ENCODE measurements around the gene GINM1. TPM values are rescaled to one million over a fixed set of nuclear protein-coding genes. Genes with fewer than 3 reads are reported as not detected.

The GINM1 gene
- total RNA-seq (80.8 TPM), polyA plus RNA-seq (73.5 TPM)

GRCh38 chr6:149565527-149566409, at the start of gene GINM1:
Gene GINM1 (plus strand): TSS chr6:149566375. CDS start chr6:149566415, 40 bp downstream.
- Histone ChIP-seq H3K4me1 (ENCODE audit: insufficient read depth) (no peaks in the 10 kb centered on the region), H3K36me3 (ENCODE audit: insufficient read depth) (no peaks in the 10 kb centered on the region), H3K27ac (ENCODE audit: low read depth) (peak within 1 kb of the TSS; percentile 74), H3K4me3 (ENCODE audit: low read depth, low read length) (peak within 1 kb of the TSS; percentile 83)
- under 1% methylated on average over 59 of the region's 59 CpGs for WGBS
- DNase-seq (ENCODE audit: extremely low spot score), result peak; percentile 84

- 94% methylated on average over 5 of the region's 5 CpGs for WGBS
These were observed 36.5 kb upstream of the GINM1 start for GRCh38 chr6:149529650-149530049.

GRCh38 chr6:149534742-149535141, 31.4 kb upstream of the GINM1 start:
- no peak overlapping the region for H3K4me3 ChIP-seq (ENCODE audit: low read depth, low read length)
- no peak for DNase-seq (ENCODE audit: extremely low spot score)
- peaks cover 13% of the 10 kb centered on the region for H3K36me3 ChIP-seq (ENCODE audit: insufficient read depth)
- H3K4me1 ChIP-seq (ENCODE audit: insufficient read depth), result no peaks in the 10 kb centered on the region
- WGBS, result 92% methylated on average over 1 of the region's 1 CpG
- no peak overlapping the region for H3K27ac ChIP-seq (ENCODE audit: low read depth)

More at GRCh38 chr6:149529650-149530049, 36.5 kb upstream of the GINM1 start:
- peaks cover 10% of the 10 kb centered on the region for H3K36me3 ChIP-seq (ENCODE audit: insufficient read depth)
- H3K4me3 ChIP-seq (ENCODE audit: low read depth, low read length), result no peak overlapping the region
- no peak overlapping the region for H3K27ac ChIP-seq (ENCODE audit: low read depth)
- H3K4me1 ChIP-seq (ENCODE audit: insufficient read depth), result no peaks in the 10 kb centered on the region
- DNase-seq (ENCODE audit: extremely low spot score), result no peak

- 82% methylated on average over 2 of the region's 2 CpGs for WGBS
- Histone ChIP-seq H3K4me3 (ENCODE audit: low read depth, low read length) (no peak overlapping the region), H3K4me1 (ENCODE audit: insufficient read depth) (no peaks in the 10 kb centered on the region), H3K36me3 (ENCODE audit: insufficient read depth) (peaks cover 4% of the 10 kb centered on the region), H3K27ac (ENCODE audit: low read depth) (no peak overlapping the region)
- no peak for DNase-seq (ENCODE audit: extremely low spot score)
These were observed 25.0 kb upstream of the GINM1 start for GRCh38 chr6:149541139-149541538.

- 28% methylated on average over 12 of the region's 12 CpGs for WGBS
These were observed 21.4 kb upstream of the GINM1 start for GRCh38 chr6:149544646-149545257.

GRCh38 chr6:149545258-149545753, 20.9 kb upstream of the GINM1 start:
- H3K4me1 ChIP-seq (ENCODE audit: insufficient read depth), result no peaks in the 10 kb centered on the region
- peak overlapping the region; percentile 84 for H3K4me3 ChIP-seq (ENCODE audit: low read depth, low read length)
- H3K36me3 ChIP-seq (ENCODE audit: insufficient read depth), result no peaks in the 10 kb centered on the region
- DNase-seq (ENCODE audit: extremely low spot score), result peak; percentile 45
- under 1% methylated on average over 16 of the region's 16 CpGs for WGBS
- H3K27ac ChIP-seq (ENCODE audit: low read depth), result peak overlapping the region; percentile 93

More at GRCh38 chr6:149544646-149545257, 21.4 kb upstream of the GINM1 start:
- Histone ChIP-seq H3K4me1 (ENCODE audit: insufficient read depth) (no peaks in the 10 kb centered on the region), H3K27ac (ENCODE audit: low read depth) (no peak overlapping the region), H3K36me3 (ENCODE audit: insufficient read depth) (no peaks in the 10 kb centered on the region), H3K4me3 (ENCODE audit: low read depth, low read length) (peak overlapping the region; percentile 84)
- DNase-seq (ENCODE audit: extremely low spot score), result no peak

- Histone ChIP-seq H3K4me1 (ENCODE audit: insufficient read depth) (no peaks in the 10 kb centered on the region), H3K36me3 (ENCODE audit: insufficient read depth) (no peaks in the 10 kb centered on the region), H3K27ac (ENCODE audit: low read depth) (peak within 1 kb of the TSS; percentile 93), H3K4me3 (ENCODE audit: low read depth, low read length) (peak within 1 kb of the TSS; percentile 84)
- WGBS, result under 1% methylated on average over 71 of the region's 71 CpGs
- DNase-seq (ENCODE audit: extremely low spot score), result peak; percentile 81
These were observed 20.3 kb upstream of the GINM1 start, which contains the start of gene PPIL4 for GRCh38 chr6:149545754-149546471. Gene PPIL4 (minus strand): TSS chr6:149546043. CDS start chr6:149546005, 38 bp downstream.

GRCh38 chr6:149551920-149552319, 14.3 kb upstream of the GINM1 start:
- Histone ChIP-seq H3K4me1 (ENCODE audit: insufficient read depth) (no peaks in the 10 kb centered on the region), H3K27ac (ENCODE audit: low read depth) (no peak overlapping the region), H3K36me3 (ENCODE audit: insufficient read depth) (no peaks in the 10 kb centered on the region), H3K4me3 (ENCODE audit: low read depth, low read length) (no peak overlapping the region)
- 75% methylated on average over 5 of the region's 5 CpGs for WGBS
- no peak for DNase-seq (ENCODE audit: extremely low spot score)

GRCh38 chr6:149558029-149558428, 8.1 kb upstream of the GINM1 start:
- DNase-seq (ENCODE audit: extremely low spot score), result no peak
- Histone ChIP-seq H3K27ac (ENCODE audit: low read depth) (no peak overlapping the region), H3K4me3 (ENCODE audit: low read depth, low read length) (no peak overlapping the region)

GRCh38 chr6:149559389-149559788, 6.8 kb upstream of the GINM1 start:
- Histone ChIP-seq H3K4me1 (ENCODE audit: insufficient read depth) (no peaks in the 10 kb centered on the region), H3K36me3 (ENCODE audit: insufficient read depth) (no peaks in the 10 kb centered on the region), H3K4me3 (ENCODE audit: low read depth, low read length) (no peak overlapping the region), H3K27ac (ENCODE audit: low read depth) (no peak overlapping the region)
- WGBS, result 73% methylated on average over 2 of the region's 2 CpGs
- DNase-seq (ENCODE audit: extremely low spot score), result no peak

More at GRCh38 chr6:149558029-149558428, 8.1 kb upstream of the GINM1 start:
- Histone ChIP-seq H3K36me3 (ENCODE audit: insufficient read depth) (no peaks in the 10 kb centered on the region), H3K4me1 (ENCODE audit: insufficient read depth) (no peaks in the 10 kb centered on the region)

- no peak overlapping the region for H3K4me3 ChIP-seq (ENCODE audit: low read depth, low read length)
- WGBS, result 55% methylated on average over 3 of the region's 3 CpGs
- H3K36me3 ChIP-seq (ENCODE audit: insufficient read depth), result no peaks in the 10 kb centered on the region
- no peak overlapping the region for H3K27ac ChIP-seq (ENCODE audit: low read depth)
- H3K4me1 ChIP-seq (ENCODE audit: insufficient read depth), result no peaks in the 10 kb centered on the region
- no peak for DNase-seq (ENCODE audit: extremely low spot score)
These were observed 5.4 kb upstream of the GINM1 start for GRCh38 chr6:149560736-149561135.

GRCh38 chr6:149563203-149563927, 2.8 kb upstream of the GINM1 start:
- 80% methylated on average over 5 of the region's 5 CpGs for WGBS
- no peaks in the 10 kb centered on the region for H3K36me3 ChIP-seq (ENCODE audit: insufficient read depth)
- H3K27ac ChIP-seq (ENCODE audit: low read depth), result no peak overlapping the region
- no peak for DNase-seq (ENCODE audit: extremely low spot score)
- no peaks in the 10 kb centered on the region for H3K4me1 ChIP-seq (ENCODE audit: insufficient read depth)
- H3K4me3 ChIP-seq (ENCODE audit: low read depth, low read length), result no peak overlapping the region

- Histone ChIP-seq H3K4me1 (ENCODE audit: insufficient read depth) (no peaks in the 10 kb centered on the region), H3K27ac (ENCODE audit: low read depth) (no peak overlapping the region), H3K4me3 (ENCODE audit: low read depth, low read length) (no peak overlapping the region), H3K36me3 (ENCODE audit: insufficient read depth) (no peaks in the 10 kb centered on the region)
- DNase-seq (ENCODE audit: extremely low spot score), result no peak
- WGBS, result 49% methylated on average over 3 of the region's 3 CpGs
These were observed 2.2 kb upstream of the GINM1 start for GRCh38 chr6:149563928-149564325.

Measured in urinary bladder (tissue), 4 donors.